ENCODE measurements around the gene GNPTG.

- TF ChIP-seq POLR2AphosphoS5 (IDR thresholded peaks at IDR 0.05; ENCODE audit: insufficient read depth, low read depth, low read length) (no peak), CTCF (IDR thresholded peaks at IDR 0.05; ENCODE audit: extremely low read depth in 1 of 2, insufficient read depth in 1 of 2, low read depth in 1 of 2, low read length in 2 of 2) (no peak), GATA2 (IDR thresholded peaks at IDR 0.05; ENCODE audit: insufficient read depth, insufficient read length, low read depth, low read length) (no peak), EZH2 (IDR thresholded peaks at IDR 0.05; ENCODE audit: borderline replicate concordance, low read depth, low read length, severe bottlenecking) (no peak), POLR2A (IDR thresholded peaks at IDR 0.05; ENCODE audit: low read depth, low read length) (no peak), FOS (IDR thresholded peaks at IDR 0.05; ENCODE audit: borderline replicate concordance, insufficient read depth, low read length) (no peak), JUN (IDR thresholded peaks at IDR 0.05; ENCODE audit: borderline replicate concordance, insufficient read depth, insufficient read length, low read depth) (no peak), MAX (IDR thresholded peaks at IDR 0.05; ENCODE audit: insufficient read depth, insufficient read length) (no peak), MYC (IDR thresholded peaks at IDR 0.05; ENCODE audit: low read depth, low read length) (no peak)
Observed at GRCh38 chr16:1325673-1326371, 25.9 kb upstream of the GNPTG start.
